OCI-M2 (cell line): Measurements from ENCODE around the gene NMRK2.
"Not testable (repeated sequence)": the region's sequence is repeated elsewhere in the genome, so short reads cannot be mapped to it uniquely, and the experiment has no call there.

ENCODE experiments used
- DNase-seq: peaks from one replicate; lab custom pipeline; 2025; ENCODE audit not compliant: unreplicated experiment; lab: John Stamatoyannopoulos, UW

Gene NMRK2

GRCh38 chr19:3932931-3933810, at the start of gene NMRK2:
TSS of gene NMRK2 (plus strand) at chr19:3933069. CDS start at chr19:3933672, 603 bp downstream.
- no peak for DNase-seq

- DNase-seq, result no peak
These were observed 42.3 kb upstream of the NMRK2 start for GRCh38 chr19:3890591-3890990.

- no peak for DNase-seq
These were observed 39.2 kb upstream of the NMRK2 start for GRCh38 chr19:3893509-3894179.

GRCh38 chr19:3894959-3895358, 37.9 kb upstream of the NMRK2 start:
- not testable (repeated sequence) for DNase-seq

GRCh38 chr19:3895788-3896187, 37.1 kb upstream of the NMRK2 start:
- no peak for DNase-seq

- no peak for DNase-seq
These were observed 34.9 kb upstream of the NMRK2 start for GRCh38 chr19:3897936-3898335.

GRCh38 chr19:3898426-3898825, 34.4 kb upstream of the NMRK2 start:
- DNase-seq, result no peak

- DNase-seq, result no peak
These were observed 33.2 kb upstream of the NMRK2 start for GRCh38 chr19:3899531-3900294.

- no peak for DNase-seq
These were observed 30.4 kb upstream of the NMRK2 start for GRCh38 chr19:3902317-3902973.

- DNase-seq, result no peak
These were observed 28.6 kb upstream of the NMRK2 start for GRCh38 chr19:3904233-3904632.

- DNase-seq, result no peak
These were observed 25.1 kb upstream of the NMRK2 start for GRCh38 chr19:3907626-3908265.

GRCh38 chr19:3908266-3909054, 24.4 kb upstream of the NMRK2 start:
- no peak for DNase-seq

- no peak for DNase-seq
These were observed 22.8 kb upstream of the NMRK2 start for GRCh38 chr19:3910105-3910504.

GRCh38 chr19:3914199-3914598, 18.7 kb upstream of the NMRK2 start:
- DNase-seq, result no peak

GRCh38 chr19:3916033-3916432, 16.8 kb upstream of the NMRK2 start:
- no peak for DNase-seq

- no peak for DNase-seq
These were observed 13.1 kb upstream of the NMRK2 start for GRCh38 chr19:3919793-3920192.

- no peak for DNase-seq
These were observed 9.6 kb upstream of the NMRK2 start for GRCh38 chr19:3923096-3923758.

GRCh38 chr19:3923912-3924311, 9.0 kb upstream of the NMRK2 start:
- DNase-seq, result no peak

GRCh38 chr19:3931041-3931440, 1.8 kb upstream of the NMRK2 start:
- DNase-seq, result no peak
